Activated T-helper 1 cell treated with anti-CD3 and anti-CD28 coated beads, Interleukin-2, amount 50 U/mL, for 16 hours (primary cell): ENCODE results near the gene TRIM33.
"Not testable (repeated sequence)": the region's sequence is repeated elsewhere in the genome, so short reads cannot be mapped to it uniquely, and the experiment has no call there.

Source experiments
- DNase-seq, 2 donors: peaks; one replicate each; pipeline ENCODE4 v3.0.0-alpha.2; 2020; ENCODE audit warnings: low read depth in 1 of 2, low spot score in 1 of 2

The TRIM33 gene

GRCh38 chr1:114423455-114423854, 87.5 kb downstream of the TRIM33 start:
- no peak for DNase-seq

DNA sequence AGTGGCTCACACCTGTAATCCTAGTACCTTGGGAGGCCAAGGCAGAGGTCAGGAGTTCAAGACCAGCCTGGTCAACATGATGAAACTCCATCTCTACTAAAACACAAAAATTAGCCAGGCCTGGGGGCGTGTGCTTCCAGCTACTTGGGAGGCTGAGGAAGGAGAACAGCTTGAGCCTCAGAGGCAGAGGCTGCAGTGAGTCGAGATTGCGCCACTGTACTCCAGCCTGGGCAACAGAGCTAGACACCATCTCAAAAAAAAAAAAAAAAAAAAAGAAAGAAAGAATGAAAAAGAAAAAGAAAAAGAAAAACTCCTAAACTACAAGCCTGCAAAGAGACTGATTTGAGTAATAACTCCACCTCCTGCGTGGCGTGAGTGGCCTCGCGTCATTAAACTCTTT, 92.1 kb downstream of the TRIM33 start:
- not testable (repeated sequence) for DNase-seq

GRCh38 chr1:114397601-114398000, 113.4 kb downstream of the TRIM33 start:
- no peak for DNase-seq

DNA sequence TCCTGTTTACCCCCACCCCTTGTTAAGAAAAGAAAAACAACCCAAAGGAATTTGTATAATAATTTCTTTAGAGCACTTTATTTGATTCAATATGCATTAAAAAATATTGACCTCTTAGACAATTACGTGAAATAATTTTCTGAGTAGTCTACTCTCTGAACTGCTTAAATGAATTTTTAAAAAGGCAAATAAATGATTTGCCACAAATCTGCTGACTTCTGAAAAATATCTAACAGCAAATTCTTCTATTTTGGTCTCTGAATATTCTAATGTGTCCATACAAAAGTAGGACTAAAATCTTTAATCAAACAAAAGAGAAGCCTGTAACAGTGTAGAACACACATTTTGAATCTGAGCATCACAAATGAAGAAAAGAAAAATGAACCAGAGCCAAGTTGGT, 115.1 kb downstream of the TRIM33 start:
- no peak for DNase-seq

DNA sequence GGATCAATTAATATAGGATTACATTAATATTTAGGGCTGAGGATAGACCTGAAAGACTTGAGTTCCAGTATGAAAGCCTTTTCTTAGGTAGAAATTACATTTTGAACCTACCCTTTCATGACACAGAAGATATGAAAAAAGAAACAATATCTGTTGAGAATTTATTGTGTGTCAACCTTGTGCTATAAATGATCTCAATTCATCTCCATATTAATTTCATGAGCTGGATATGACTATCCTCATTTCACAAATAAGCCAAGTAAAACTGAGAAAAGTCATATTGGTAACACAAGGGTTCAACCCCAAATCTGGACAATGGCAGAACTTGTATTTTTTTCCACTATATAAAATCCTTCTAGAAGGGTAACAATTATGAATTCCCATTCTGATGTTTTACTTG, 120.0 kb downstream of the TRIM33 start:
- DNase-seq, result no peak

DNA sequence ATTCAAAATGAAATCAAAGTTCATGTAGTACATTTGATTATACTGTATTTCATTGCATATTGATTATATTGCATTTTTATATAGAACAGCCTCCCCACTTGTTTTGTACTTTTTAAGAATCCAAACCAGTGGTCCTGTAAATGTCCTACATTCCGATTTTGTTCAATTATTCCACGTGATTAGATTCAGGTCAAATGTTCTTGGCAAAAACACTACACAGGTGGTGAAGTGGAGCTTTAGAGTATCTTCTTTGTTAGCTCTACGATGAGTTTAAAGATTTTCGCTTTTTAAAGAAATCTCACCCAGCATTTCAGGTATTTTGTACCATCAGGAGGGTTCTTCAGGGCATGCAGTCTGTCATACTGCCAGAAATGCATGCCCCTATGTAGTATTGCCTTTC, 120.6 kb downstream of the TRIM33 start:
- DNase-seq, result no peak

DNA sequence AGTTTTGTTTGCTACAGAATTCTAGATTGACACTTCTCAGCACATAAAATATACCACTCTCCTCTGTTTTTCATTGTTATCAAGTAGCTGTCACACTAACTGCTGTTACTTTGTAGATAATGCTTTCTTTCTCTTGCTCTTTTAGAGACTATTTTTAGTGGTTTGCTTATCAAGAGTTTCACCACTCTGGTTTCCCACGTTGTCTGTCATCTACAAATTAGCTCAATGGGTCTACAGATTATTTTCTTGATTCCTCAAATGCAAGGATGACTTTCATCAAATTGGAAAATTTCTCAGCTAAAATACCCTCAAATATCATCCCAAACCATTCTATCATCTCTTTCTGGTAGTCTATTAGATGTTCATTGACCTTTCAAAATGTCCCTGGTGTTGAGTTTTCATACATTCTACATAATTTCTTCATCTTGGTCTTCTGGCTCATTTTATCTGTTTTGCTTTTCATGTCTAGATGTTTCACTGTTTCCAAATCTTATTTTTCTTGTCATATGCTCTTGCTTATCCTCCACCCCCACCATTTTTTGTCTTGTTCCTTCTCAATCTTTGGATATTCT, 122.5 kb downstream of the TRIM33 start:
- DNase-seq, result no peak

DNA sequence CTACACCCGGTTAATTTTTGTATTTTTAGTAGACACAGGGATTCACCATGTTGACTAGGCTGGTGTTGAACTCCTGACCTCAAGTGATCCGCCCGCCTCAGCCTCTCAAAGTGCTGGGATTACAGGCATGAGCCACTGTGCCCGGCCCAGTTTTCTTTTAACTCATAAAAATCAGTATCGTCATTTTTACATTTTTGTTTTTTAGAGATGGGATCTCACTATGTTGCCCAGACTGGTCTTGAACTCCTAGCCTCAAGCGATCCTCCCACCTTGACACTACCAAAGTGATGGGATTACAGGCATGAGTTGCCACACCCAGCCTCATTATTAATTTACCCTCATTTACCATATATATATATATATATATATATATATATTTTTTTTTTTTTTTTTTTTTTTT, 123.4 kb downstream of the TRIM33 start:
- not testable (repeated sequence) for DNase-seq

GRCh38 chr1:114387010-114387360, 124.0 kb downstream of the TRIM33 start:
- DNase-seq, result no peak

- no peak for DNase-seq
These were observed 124.6 kb downstream of the TRIM33 start for GRCh38 chr1:114386129-114387009.

GRCh38 chr1:114384922-114385321, 126.1 kb downstream of the TRIM33 start:
- no peak for DNase-seq

DNA sequence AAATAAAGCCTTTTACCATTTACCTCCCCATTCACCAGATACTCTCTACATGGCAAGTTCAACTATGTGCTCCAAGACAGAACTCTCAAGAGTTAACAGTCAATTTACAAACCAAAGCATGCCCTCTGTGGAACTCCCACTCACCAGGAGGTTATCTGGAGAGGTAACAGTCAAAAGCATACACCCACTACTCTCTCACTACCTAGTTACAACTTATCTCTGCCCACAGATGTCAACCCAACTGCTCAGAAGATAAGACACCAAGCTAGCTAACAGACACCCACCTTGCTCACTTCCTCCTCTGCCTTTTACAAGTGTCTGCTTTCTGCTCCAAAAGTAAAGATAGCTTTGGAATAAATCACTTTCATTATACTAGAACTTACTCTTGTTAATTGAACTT, 131.0 kb downstream of the TRIM33 start:
- DNase-seq, result no peak

GRCh38 chr1:114379358-114379757, 131.6 kb downstream of the TRIM33 start:
- DNase-seq, result no peak

DNA sequence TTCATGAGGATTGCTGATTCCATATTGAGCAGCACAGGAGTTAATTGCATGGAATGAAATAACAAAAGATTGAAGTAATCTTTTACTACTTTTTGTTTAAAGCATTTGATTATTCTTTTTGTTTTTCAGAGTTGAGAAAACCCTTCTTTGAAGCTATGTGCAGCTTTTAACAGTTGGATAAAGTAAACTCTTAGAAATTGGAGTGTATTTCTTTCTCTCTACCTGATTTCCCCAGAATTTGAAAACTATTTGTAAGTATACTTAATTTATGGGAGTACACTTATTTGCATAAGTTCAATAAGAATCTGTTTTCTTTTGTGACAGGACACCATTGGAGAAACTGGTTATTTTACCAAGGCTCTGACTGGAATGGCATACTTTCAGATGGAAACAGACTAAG, 133.6 kb downstream of the TRIM33 start:
- no peak for DNase-seq

- no peak for DNase-seq
These were observed 141.1 kb downstream of the TRIM33 start for GRCh38 chr1:114369930-114370329.

GRCh38 chr1:114369266-114369919, 141.6 kb downstream of the TRIM33 start:
- DNase-seq, result not testable (repeated sequence)

DNA sequence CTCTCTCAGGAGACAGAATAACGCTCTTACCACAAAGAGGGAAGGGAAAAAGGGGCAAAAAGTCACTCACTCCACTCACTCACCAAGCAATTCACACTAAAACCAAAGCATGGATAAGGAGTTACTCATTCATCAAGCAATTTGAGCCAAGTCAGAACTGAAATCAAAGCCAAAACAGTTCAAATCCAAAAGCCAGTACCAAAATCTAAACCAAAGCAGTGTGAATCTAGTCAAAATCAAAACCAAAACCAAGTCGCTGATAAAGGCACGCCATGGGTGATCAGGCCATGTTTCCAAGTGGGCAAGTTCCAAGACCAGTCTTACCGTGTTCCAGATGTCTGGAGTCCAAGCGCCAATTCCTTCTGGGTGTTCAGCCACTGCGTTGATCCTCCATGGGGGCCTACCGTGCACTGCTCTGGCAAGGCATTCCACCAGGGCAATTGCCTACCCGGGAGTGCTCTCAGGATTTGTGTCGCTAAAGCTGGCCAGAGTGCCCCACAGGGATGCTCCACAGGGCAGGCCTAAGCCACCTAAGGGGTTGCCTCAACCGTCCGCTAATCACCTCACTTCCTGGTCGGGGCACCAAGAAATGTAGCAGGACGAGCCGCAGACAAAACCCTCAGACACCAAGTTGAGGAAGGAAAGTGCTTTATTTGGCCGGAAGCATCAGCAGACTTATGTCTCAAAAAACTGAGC, 142.3 kb downstream of the TRIM33 start:
- no peak for DNase-seq

GRCh38 chr1:114367810-114368209, 143.2 kb downstream of the TRIM33 start:
- DNase-seq, result no peak

DNA sequence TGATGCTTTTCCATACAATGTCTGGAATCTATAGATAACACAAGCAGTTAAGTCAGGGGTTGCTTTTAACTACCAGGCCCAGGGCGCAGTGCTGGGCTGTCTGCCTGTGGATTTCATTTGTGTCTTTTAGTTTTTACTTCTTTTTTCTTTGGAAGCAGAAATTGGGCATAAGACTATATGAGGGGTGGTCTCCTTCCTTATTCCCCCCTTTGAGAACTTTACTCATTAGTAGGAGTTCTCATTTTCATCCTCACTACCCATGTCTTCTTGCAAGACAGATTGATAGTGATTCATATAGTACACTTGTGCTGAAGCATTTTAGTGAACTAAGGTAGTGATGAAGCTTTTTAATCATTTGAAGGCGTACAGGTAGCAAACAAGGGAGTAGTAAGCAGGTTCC, 147.8 kb downstream of the TRIM33 start:
- DNase-seq, result not testable (repeated sequence)

DNA sequence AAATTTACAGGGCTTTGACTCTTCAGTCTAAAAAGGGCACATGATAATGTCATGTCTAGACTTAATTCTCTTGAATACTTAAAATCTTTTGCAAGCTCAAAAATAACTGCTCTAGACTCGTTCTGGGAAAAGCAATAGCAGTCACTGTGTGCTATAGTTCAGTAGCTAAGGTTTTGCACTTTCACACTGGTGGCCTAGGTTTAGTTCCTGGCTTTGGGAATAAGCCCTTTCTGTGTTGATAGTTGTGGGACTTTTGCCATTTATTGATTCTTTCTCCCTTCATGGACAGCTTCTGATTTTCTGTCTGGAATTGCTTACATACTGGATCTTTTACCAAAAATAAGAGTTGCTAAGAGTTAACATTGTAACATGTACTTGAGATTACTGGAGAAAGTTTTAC, 151.2 kb downstream of the TRIM33 start:
- DNase-seq, result no peak

DNA sequence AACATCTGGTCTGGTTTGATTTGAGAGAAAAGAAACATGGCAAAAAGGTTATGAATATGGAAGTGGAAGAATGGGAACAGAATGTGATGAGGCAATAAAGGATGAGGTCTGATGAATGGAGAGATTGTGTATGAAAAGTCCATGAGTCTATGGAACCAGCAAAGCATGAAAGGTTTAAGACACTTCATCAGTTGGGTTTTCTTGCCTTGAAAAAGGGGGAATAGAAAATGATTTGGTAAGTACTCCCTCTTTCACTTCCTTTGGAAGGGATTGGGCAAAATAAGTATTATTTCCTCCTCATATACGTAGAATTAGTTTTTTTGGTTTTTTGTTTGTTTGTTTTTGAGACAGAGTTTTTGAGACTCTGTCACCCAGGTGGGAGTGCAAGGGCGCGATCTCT, 155.8 kb downstream of the TRIM33 start:
- no peak for DNase-seq

- no peak for DNase-seq
These were observed 157.7 kb downstream of the TRIM33 start for GRCh38 chr1:114353262-114353661.
